H9 (cell line): Measurements from ENCODE around the gene ACBD6. TPM values are rescaled to one million over a fixed set of nuclear protein-coding genes. Genes with fewer than 3 reads are reported as not detected.

Experiments used
- DNase-seq: peaks from one replicate; pipeline ENCODE4 v3.0.0-alpha.2; 2017
- H2AFZ ChIP-seq: one replicate; pipeline ENCODE4 v1.6.1; 2013; ENCODE audit warnings: mild to moderate bottlenecking, low read length, control low read depth, moderate library complexity
- H2AK5ac ChIP-seq: 2 replicates; pipeline ENCODE4 v1.6.1; 2013; ENCODE audit warnings: low read length, control low read depth, mixed read lengths; ENCODE audit not compliant: insufficient read length
- H2BK120ac ChIP-seq: one replicate; pipeline ENCODE4 v1.6.1; 2013; ENCODE audit warnings: low read depth, mild to moderate bottlenecking, low read length, control low read depth, inconsistent platforms; ENCODE audit not compliant: poor library complexity, severe bottlenecking
- H2BK12ac ChIP-seq: 2 replicates; pipeline ENCODE4 v1.6.1; 2013; ENCODE audit warnings: low read length, control low read depth, mixed read lengths, low read depth; ENCODE audit not compliant: insufficient read length
- H2BK15ac ChIP-seq: 2 replicates; pipeline ENCODE4 v1.6.1; 2013; ENCODE audit warnings: low read depth, low read length, control low read depth
- H2BK20ac ChIP-seq: one replicate; pipeline ENCODE4 v1.6.1; 2013; ENCODE audit warnings: low read depth, mild to moderate bottlenecking, low read length, control low read depth, inconsistent platforms; ENCODE audit not compliant: poor library complexity, severe bottlenecking
- H2BK5ac ChIP-seq: 2 replicates; pipeline ENCODE4 v1.6.1; 2013; ENCODE audit warnings: low read length, control low read depth, mixed read lengths; ENCODE audit not compliant: insufficient read length
- H3K14ac ChIP-seq: 2 replicates; pipeline ENCODE4 v1.6.1; 2013; ENCODE audit warnings: low read length, control low read depth; ENCODE audit not compliant: insufficient read depth
- H3K18ac ChIP-seq: 2 replicates; pipeline ENCODE4 v1.6.1; 2013; ENCODE audit warnings: low read depth, mild to moderate bottlenecking, mixed read lengths, low read length, control low read depth; ENCODE audit not compliant: insufficient read length
- H3K23ac ChIP-seq: 2 replicates; pipeline ENCODE4 v1.6.1; 2013; ENCODE audit warnings: low read length, control low read depth, mixed read lengths, low read depth; ENCODE audit not compliant: insufficient read length
- H3K23me2 ChIP-seq: 2 replicates; pipeline ENCODE4 v1.6.1; 2013; ENCODE audit warnings: low read depth, mild to moderate bottlenecking, mixed read lengths, low read length, control low read depth; ENCODE audit not compliant: insufficient read length, poor library complexity, severe bottlenecking
- H3K27ac ChIP-seq: 2 replicates; pipeline ENCODE4 v1.5.1; 2013; ENCODE audit warnings: low read length, control low read depth, mixed read lengths, low read depth; ENCODE audit not compliant: insufficient read length
- H3K27me3 ChIP-seq: 2 replicates; pipeline ENCODE4 v1.6.1; 2013; ENCODE audit warnings: low read length, control low read depth, inconsistent platforms; ENCODE audit not compliant: insufficient read depth
- H3K4ac ChIP-seq: 2 replicates; pipeline ENCODE4 v1.6.1; 2013; ENCODE audit warnings: low read depth, mild to moderate bottlenecking, control low read depth, inconsistent platforms, low read length, moderate library complexity
- H3K4me1 ChIP-seq: 2 replicates; pipeline ENCODE4 v1.6.1; 2013; ENCODE audit warnings: low read length, control low read depth, inconsistent platforms; ENCODE audit not compliant: insufficient read depth
- H3K4me2 ChIP-seq: 2 replicates; pipeline ENCODE4 v1.6.1; 2013; ENCODE audit warnings: low read length, control low read depth, mixed read lengths; ENCODE audit not compliant: insufficient read length, insufficient read depth
- H3K56ac ChIP-seq: 2 replicates; pipeline ENCODE4 v1.6.1; 2013; ENCODE audit warnings: low read depth, mild to moderate bottlenecking, mixed read lengths, low read length, control low read depth; ENCODE audit not compliant: insufficient read length
- H3K79me1 ChIP-seq: 2 replicates; pipeline ENCODE4 v1.6.1; 2013; ENCODE audit warnings: low read depth, mild to moderate bottlenecking, moderate library complexity, low read length, control low read depth, inconsistent platforms; ENCODE audit not compliant: insufficient read depth, poor library complexity, severe bottlenecking
- H3K79me2 ChIP-seq: 2 replicates; pipeline ENCODE4 v1.6.1; 2013; ENCODE audit warnings: low read length, control low read depth, inconsistent platforms; ENCODE audit not compliant: insufficient read depth
- H3K9ac ChIP-seq: 2 replicates; pipeline ENCODE4 v1.6.1; 2013; ENCODE audit warnings: low read length, control low read depth, mixed read lengths; ENCODE audit not compliant: insufficient read length; ENCODE audit errors: extremely low read depth
- H3K9me3 ChIP-seq: one replicate; pipeline ENCODE4 v1.6.1; 2013; ENCODE audit warnings: low read depth, low read length, inconsistent platforms; ENCODE audit not compliant: control insufficient read depth
- H3T11ph ChIP-seq: one replicate; pipeline ENCODE4 v1.6.1; 2013; ENCODE audit warnings: mild to moderate bottlenecking, low read length, control low read depth, inconsistent platforms
- H4K20me1 ChIP-seq: one replicate; pipeline ENCODE4 v1.6.1; 2013; ENCODE audit not compliant: control insufficient read depth, insufficient read length, insufficient read depth
- H4K5ac ChIP-seq: 2 replicates; pipeline ENCODE4 v1.6.1; 2013; ENCODE audit warnings: low read depth, mild to moderate bottlenecking, mixed read lengths, low read length, control low read depth; ENCODE audit not compliant: insufficient read length
- H4K8ac ChIP-seq: replicated peaks from 2 replicates; pipeline ENCODE4 v1.6.1; 2013; ENCODE audit warnings: low read length, control low read depth, mixed read lengths, low read depth; ENCODE audit not compliant: insufficient read length
- H4K91ac ChIP-seq: 2 replicates; pipeline ENCODE4 v1.6.1; 2013; ENCODE audit warnings: low read depth, mild to moderate bottlenecking, moderate library complexity, mixed read lengths, low read length, control low read depth; ENCODE audit not compliant: insufficient read length
- H3K27ac Mint-ChIP-seq, 3 experiments: 2 replicates in 2 of 3; 3 replicates in 1 of 3; pipeline ENCODE4 v1.8.0; 2020 to 2021; ENCODE audit warnings: mixed read lengths in 3 of 3, mild to moderate bottlenecking in 1 of 3, moderate library complexity in 1 of 3
- H3K27me3 Mint-ChIP-seq: 2 replicates; pipeline ENCODE4 v1.8.0; 2021; ENCODE audit warnings: low read depth, mild to moderate bottlenecking, moderate library complexity, mixed read lengths
- H3K36me3 Mint-ChIP-seq, 3 experiments: 2 replicates in 2 of 3; 3 replicates in 1 of 3; pipeline ENCODE4 v1.8.0; 2020 to 2021; ENCODE audit warnings: low read depth in 3 of 3, mixed read lengths in 3 of 3; ENCODE audit not compliant: insufficient read depth in 1 of 3
- H3K4me1 Mint-ChIP-seq, 2 experiments: 2 replicates each; pipeline ENCODE4 v1.8.0; 2020; ENCODE audit warnings: mixed read lengths in 2 of 2
- H3K4me3 Mint-ChIP-seq, 2 experiments: 2 replicates in 1 of 2; 3 replicates in 1 of 2; pipeline ENCODE4 v1.8.0; 2020 to 2021; ENCODE audit warnings: mild to moderate bottlenecking in 2 of 2, mixed read lengths in 2 of 2, moderate library complexity in 1 of 2
- H3K9me3 Mint-ChIP-seq, 2 experiments: 2 replicates in 1 of 2; 3 replicates in 1 of 2; pipeline ENCODE4 v1.8.0; 2020; ENCODE audit warnings: mild to moderate bottlenecking in 2 of 2, mixed read lengths in 2 of 2, moderate library complexity in 1 of 2
- CTCF ChIP-seq: fragments of 200-600 bp; sonication (generic); conservative IDR thresholded peaks from 3 replicates; pipeline ENCODE4 v1.8.0; 2021; ENCODE audit warnings: antibody characterized with exemption, mild to moderate bottlenecking
- WGBS: extraction: QIAGEN DNeasy Blood & Tissue Kit; methylation state at CpG from one replicate; pipeline ENCODE4 v1.1.7; 2013; ENCODE audit warnings: missing lambda C conversion rate, low lambda C conversion rate, mixed read lengths; ENCODE audit not compliant: insufficient read length; ENCODE audit errors: extremely low coverage; 5-methylcytosine and 5-hydroxymethylcytosine counted together
- total RNA-seq: library from RNA; stranded (reverse); gene quantifications from 2 replicates; pipeline ENCODE4 v1.2.1, GENCODE V29; 2021

ACBD6 gene
- total RNA-seq, 1 experiment from 2014 or later: 51.4 TPM

- Histone ChIP-seq H2AFZ (no peak overlapping the region), H3T11ph (no peak overlapping the region), H4K20me1 (no peaks in the 10 kb centered on the region), H2BK20ac (no peak overlapping the region), H4K5ac (no peak overlapping the region), H2BK120ac (no peak overlapping the region), H3K9ac (no peak overlapping the region), H3K18ac (no peak overlapping the region), H3K79me1 (no peaks in the 10 kb centered on the region), H3K23ac (no peak overlapping the region), H3K23me2 (no peaks in the 10 kb centered on the region), H3K79me2 (no peaks in the 10 kb centered on the region), H2AK5ac (no peak overlapping the region), H3K4me1 (peaks cover 7% of the 10 kb centered on the region; the same call in 1 of the 2 replicates), H3K4me2 (no peak overlapping the region), H4K8ac (no peak overlapping the region), H2BK15ac (no peak overlapping the region), H3K14ac (no peak overlapping the region), H3K4ac (no peak overlapping the region), H2BK12ac (no peak overlapping the region), H3K9me3 (no peaks in the 10 kb centered on the region), H3K27ac (no peak overlapping the region), H4K91ac (no peak overlapping the region), H3K27me3 (no peaks in the 10 kb centered on the region), H2BK5ac (no peak overlapping the region), H3K56ac (no peak overlapping the region)
- H3K4me3 Mint-ChIP-seq: no peak overlapping the region
- no peak for DNase-seq
- peak overlapping the region in 1 of 3 experiments; percentile 42; a peak in 1 of 7 replicates for H3K27ac Mint-ChIP-seq
- peaks cover 6% of the 10 kb centered on the region for H3K27me3 Mint-ChIP-seq
- no CpG with 5 or more reads among the region's 3 CpGs for WGBS
- H3K36me3 Mint-ChIP-seq: no peaks in the 10 kb centered on the region
- peaks cover 39 to 55% of the 10 kb centered on the region in 2 experiments for H3K4me1 Mint-ChIP-seq
- peaks cover 0 to 3% of the 10 kb centered on the region in 2 experiments; a peak in 1 of 5 replicates for H3K9me3 Mint-ChIP-seq
- TF ChIP-seq CTCF: no peak
These were observed 255.3 kb downstream of the ACBD6 start for GRCh38 chr1:180247061-180247460.
